ENCODE results near the gene ARHGEF26.

ARHGEF26 gene

GRCh38 chr3:154188846-154189245 is 67.7 kb downstream of the ARHGEF26 start:
- H3K27ac ChIP-seq, result no peak overlapping the region
- no peaks in the 10 kb centered on the region for H3K27me3 ChIP-seq (replicated peaks)
- no peak overlapping the region for H3K4me3 ChIP-seq (ENCODE audit: low read depth, low read length)
- in situ Hi-C loops (cut with HindIII; ENCODE audit: low pct_ligation_motif_present, low sequenced_read_pairs), result no loop called here
- H3K36me3 ChIP-seq (replicated peaks), result no peaks in the 10 kb centered on the region
- TF ChIP-seq CTCF (IDR thresholded peaks at IDR 0.05; ENCODE audit: low read depth, low read length, missing control alignments), result no peak
- no peak for DNase-seq

- Histone ChIP-seq H3K27ac (no peak overlapping the region), H3K27me3 (replicated peaks) (no peaks in the 10 kb centered on the region), H3K36me3 (replicated peaks) (no peaks in the 10 kb centered on the region), H3K4me3 (ENCODE audit: low read depth, low read length) (no peak overlapping the region)
- in situ Hi-C loops (cut with HindIII; ENCODE audit: low pct_ligation_motif_present, low sequenced_read_pairs), result no loop called here
- TF ChIP-seq CTCF (IDR thresholded peaks at IDR 0.05; ENCODE audit: low read depth, low read length, missing control alignments), result no peak
- no peak for DNase-seq
These were observed 70.3 kb downstream of the ARHGEF26 start for GRCh38 chr3:154191520-154191919.

- in situ Hi-C loops (cut with HindIII; ENCODE audit: low pct_ligation_motif_present, low sequenced_read_pairs), result no loop called here
- no peaks in the 10 kb centered on the region for H3K36me3 ChIP-seq (replicated peaks)
- no peak overlapping the region for H3K4me3 ChIP-seq (ENCODE audit: low read depth, low read length)
- no peaks in the 10 kb centered on the region for H3K27me3 ChIP-seq (replicated peaks)
- H3K27ac ChIP-seq, result no peak overlapping the region
- DNase-seq, result no peak
- no peak for TF ChIP-seq CTCF (IDR thresholded peaks at IDR 0.05; ENCODE audit: low read depth, low read length, missing control alignments)
These were observed 71.0 kb downstream of the ARHGEF26 start for GRCh38 chr3:154192225-154192624.

- in situ Hi-C loops (cut with HindIII; ENCODE audit: low pct_ligation_motif_present, low sequenced_read_pairs), result no loop called here
- Histone ChIP-seq H3K27ac (no peak overlapping the region), H3K4me3 (ENCODE audit: low read depth, low read length) (no peak overlapping the region), H3K36me3 (replicated peaks) (no peaks in the 10 kb centered on the region), H3K27me3 (replicated peaks) (no peaks in the 10 kb centered on the region)
- no peak for TF ChIP-seq CTCF (IDR thresholded peaks at IDR 0.05; ENCODE audit: low read depth, low read length, missing control alignments)
- no peak for DNase-seq
These were observed 71.9 kb downstream of the ARHGEF26 start for GRCh38 chr3:154193000-154193615.

- no peaks in the 10 kb centered on the region for H3K27me3 ChIP-seq (replicated peaks)
- no peak overlapping the region for H3K27ac ChIP-seq
- no peak for TF ChIP-seq CTCF (IDR thresholded peaks at IDR 0.05; ENCODE audit: low read depth, low read length, missing control alignments)
- no peaks in the 10 kb centered on the region for H3K36me3 ChIP-seq (replicated peaks)
- no peak overlapping the region for H3K4me3 ChIP-seq (ENCODE audit: low read depth, low read length)
- DNase-seq, result no peak
- in situ Hi-C loops (cut with HindIII; ENCODE audit: low pct_ligation_motif_present, low sequenced_read_pairs), result no loop called here
These were observed 73.7 kb downstream of the ARHGEF26 start for GRCh38 chr3:154194877-154195276.

All from brain microvascular endothelial cell (primary cell).